DND-41 (cell line): ENCODE data around the gene IL17RD.
A peak's percentile ranks its signal among the peaks of the same experiment; 100 is the strongest.

Experiments
- ATAC-seq: fragments of 200-7000 bp; cut with Tn5 transposase; 3 replicates; pipeline ENCODE4 v1.9.1; 2021; ENCODE audit warnings: low read depth; ENCODE audit not compliant: insufficient read depth
- DNase-seq: peaks from one replicate; pipeline ENCODE4 v3.0.0-alpha.2; 2020
- H2AFZ ChIP-seq: 2 replicates; pipeline ENCODE4 v1.6.0; 2012; ENCODE audit warnings: low read depth, low read length
- H3K27ac ChIP-seq: 2 replicates; pipeline ENCODE4 v1.5.1; 2012; ENCODE audit warnings: low read length, inconsistent platforms
- H3K27me3 ChIP-seq: fragments of 200-600 bp; sonication (generic); 2 replicates; pipeline ENCODE4 v1.6.0; 2012; ENCODE audit warnings: low read length, mild to moderate bottlenecking, inconsistent platforms; ENCODE audit not compliant: insufficient read depth, poor library complexity
- H3K36me3 ChIP-seq: 2 replicates; pipeline ENCODE4 v1.5.1; 2012; ENCODE audit warnings: low read length, inconsistent platforms; ENCODE audit not compliant: insufficient read depth
- H3K4me1 ChIP-seq: 2 replicates; pipeline ENCODE4 v1.5.1; 2012; ENCODE audit warnings: mild to moderate bottlenecking, low read length; ENCODE audit not compliant: insufficient read depth
- H3K4me2 ChIP-seq: 2 replicates; pipeline ENCODE4 v1.6.0; 2012; ENCODE audit warnings: mild to moderate bottlenecking, moderate library complexity, low read length, inconsistent platforms; ENCODE audit not compliant: insufficient read depth
- H3K4me3 ChIP-seq, 2 experiments: fragments of 200-600 bp in 1 of 2; shearing (Covaris generic) in 1 of 2; 2 replicates each; pipeline ENCODE4 v1.5.1; 2012 to 2016; ENCODE audit warnings: inconsistent platforms in 2 of 2, low read length in 2 of 2, mild to moderate bottlenecking in 2 of 2, low read depth in 1 of 2, moderate library complexity in 1 of 2
- H3K79me2 ChIP-seq: 2 replicates; pipeline ENCODE4 v1.6.0; 2012; ENCODE audit warnings: low read length, inconsistent platforms; ENCODE audit not compliant: insufficient read depth
- H3K9ac ChIP-seq: 2 replicates; pipeline ENCODE4 v1.6.0; 2012; ENCODE audit warnings: low read depth, mild to moderate bottlenecking, inconsistent platforms, low read length, moderate library complexity
- H3K9me3 ChIP-seq: 2 replicates; pipeline ENCODE4 v1.5.1; 2012; ENCODE audit warnings: low read length, moderate library complexity, mild to moderate bottlenecking, inconsistent platforms; ENCODE audit not compliant: insufficient read depth, severe bottlenecking
- H4K20me1 ChIP-seq: 2 replicates; pipeline ENCODE4 v1.6.0; 2012; ENCODE audit warnings: low read length; ENCODE audit not compliant: insufficient read depth
- EZH2 ChIP-seq: IDR thresholded peaks from 3 replicates; pipeline ENCODE4 v1.6.1; 2012; ENCODE audit warnings: borderline replicate concordance, low read depth, mild to moderate bottlenecking, moderate library complexity, low read length, inconsistent platforms; ENCODE audit not compliant: severe bottlenecking
- TF ChIP-seq, protein P1 (sequence below): IDR thresholded peaks from 2 replicates; pipeline ENCODE4 v1.5.1; 2012; ENCODE audit warnings: borderline replicate concordance, low read length, moderate library complexity, mild to moderate bottlenecking; ENCODE audit not compliant: poor library complexity, severe bottlenecking; ENCODE audit errors: extremely low read depth

Gene IL17RD

DNA sequence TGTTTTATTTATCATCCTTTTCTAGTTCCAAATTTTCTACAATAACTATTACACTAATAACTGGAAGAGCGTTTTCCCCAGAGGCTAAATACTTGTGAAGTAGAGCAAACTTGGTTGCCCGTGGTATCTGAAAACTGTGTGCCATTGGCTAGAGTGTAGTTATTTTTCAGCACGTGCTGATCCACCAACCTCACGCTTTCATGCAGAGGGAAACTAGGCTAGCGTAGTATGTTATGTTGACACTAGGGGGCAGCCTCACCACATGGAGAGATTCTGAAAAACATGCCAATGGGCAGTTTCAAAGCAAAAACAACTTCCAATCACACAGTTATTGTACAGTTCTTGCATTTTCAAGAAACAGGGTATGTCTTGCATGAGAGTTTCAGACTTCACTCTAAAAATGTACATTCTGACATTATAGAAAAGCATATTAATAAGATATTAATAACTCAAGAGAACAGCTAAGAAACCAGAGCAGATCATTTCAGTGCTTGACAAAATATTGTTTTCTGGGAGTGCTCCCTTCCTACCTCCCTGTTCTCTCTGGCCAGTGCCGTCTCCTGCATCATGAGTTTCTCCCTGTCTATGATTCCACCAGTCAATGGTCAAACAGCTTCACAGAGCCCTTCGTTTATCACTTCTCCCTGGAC lies 65.0 kb downstream of the IL17RD start:
- ATAC-seq, result peak; percentile 95
- peaks cover 4% of the 10 kb centered on the region; the same call in 1 of the 2 replicates for H3K4me1 ChIP-seq

DNA sequence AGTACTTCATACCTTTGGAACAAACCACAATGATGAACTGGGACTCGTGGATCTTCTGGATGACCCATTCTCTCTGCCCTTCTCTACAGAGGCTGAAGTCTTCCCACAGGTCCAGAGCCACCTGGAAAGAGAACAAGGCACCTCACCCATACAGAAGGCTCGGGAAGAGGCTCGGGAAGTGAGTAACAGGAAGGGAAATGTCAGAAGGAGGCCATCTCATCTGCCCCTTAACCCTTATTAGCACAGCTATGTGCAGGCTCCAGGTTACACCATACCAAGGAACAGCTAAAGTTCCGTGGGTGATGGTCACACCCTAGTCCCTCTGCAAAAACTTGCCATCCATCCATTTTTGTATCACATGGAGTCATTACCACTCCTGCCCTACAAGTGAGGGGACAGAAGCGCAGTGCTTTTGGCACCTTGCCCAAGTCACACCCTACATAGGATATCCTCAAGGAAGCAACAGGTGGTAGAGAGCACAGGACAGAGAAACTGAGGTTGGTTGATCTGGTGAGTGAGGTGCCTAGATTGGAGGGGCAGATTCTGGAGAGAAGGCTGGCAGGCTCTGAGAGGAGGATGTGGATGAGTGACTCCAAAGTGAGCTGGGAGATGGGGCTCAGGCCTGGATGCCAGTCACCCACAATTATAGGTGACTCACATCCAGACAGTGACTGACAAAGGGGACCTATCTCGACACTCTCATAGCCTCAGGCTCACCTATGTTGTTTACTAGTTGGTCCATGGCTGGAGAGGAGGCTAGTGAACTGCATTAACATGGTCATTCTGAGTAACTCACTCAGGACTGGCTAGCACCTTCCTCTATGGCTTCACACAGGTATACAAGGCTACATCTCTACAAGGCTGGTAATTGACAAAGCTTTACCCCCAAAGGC lies 66.5 kb downstream of the IL17RD start:
- Histone ChIP-seq H3K36me3 (no peaks in the 10 kb centered on the region), H2AFZ (no peak overlapping the region), H4K20me1 (no peaks in the 10 kb centered on the region), H3K4me2 (no peak overlapping the region), H3K79me2 (no peaks in the 10 kb centered on the region), H3K27me3 (peaks cover 15% of the 10 kb centered on the region), H3K9ac (no peak overlapping the region), H3K27ac (no peak overlapping the region), H3K9me3 (no peaks in the 10 kb centered on the region), H3K4me3 (no peak overlapping the region), H3K4me1 (peaks cover 4% of the 10 kb centered on the region; the same call in 1 of the 2 replicates)
- DNase-seq, result no peak
- no peak for TF ChIP-seq EZH2
- TF ChIP-seq, protein P1, sequence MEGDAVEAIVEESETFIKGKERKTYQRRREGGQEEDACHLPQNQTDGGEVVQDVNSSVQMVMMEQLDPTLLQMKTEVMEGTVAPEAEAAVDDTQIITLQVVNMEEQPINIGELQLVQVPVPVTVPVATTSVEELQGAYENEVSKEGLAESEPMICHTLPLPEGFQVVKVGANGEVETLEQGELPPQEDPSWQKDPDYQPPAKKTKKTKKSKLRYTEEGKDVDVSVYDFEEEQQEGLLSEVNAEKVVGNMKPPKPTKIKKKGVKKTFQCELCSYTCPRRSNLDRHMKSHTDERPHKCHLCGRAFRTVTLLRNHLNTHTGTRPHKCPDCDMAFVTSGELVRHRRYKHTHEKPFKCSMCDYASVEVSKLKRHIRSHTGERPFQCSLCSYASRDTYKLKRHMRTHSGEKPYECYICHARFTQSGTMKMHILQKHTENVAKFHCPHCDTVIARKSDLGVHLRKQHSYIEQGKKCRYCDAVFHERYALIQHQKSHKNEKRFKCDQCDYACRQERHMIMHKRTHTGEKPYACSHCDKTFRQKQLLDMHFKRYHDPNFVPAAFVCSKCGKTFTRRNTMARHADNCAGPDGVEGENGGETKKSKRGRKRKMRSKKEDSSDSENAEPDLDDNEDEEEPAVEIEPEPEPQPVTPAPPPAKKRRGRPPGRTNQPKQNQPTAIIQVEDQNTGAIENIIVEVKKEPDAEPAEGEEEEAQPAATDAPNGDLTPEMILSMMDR, result no peak
- no peak for ATAC-seq

More for the DNA sequence above, 65.0 kb downstream of the IL17RD start:
- Histone ChIP-seq H3K4me3 (no peak overlapping the region), H3K9me3 (no peaks in the 10 kb centered on the region), H3K4me2 (peak overlapping the region; percentile 14; the same call in 1 of the 2 replicates), H4K20me1 (no peaks in the 10 kb centered on the region), H3K9ac (no peak overlapping the region), H3K79me2 (no peaks in the 10 kb centered on the region), H2AFZ (peak overlapping the region; percentile 47; the same call in 1 of the 2 replicates), H3K27me3 (peaks cover 8% of the 10 kb centered on the region), H3K27ac (no peak overlapping the region), H3K36me3 (no peaks in the 10 kb centered on the region)
- peak; percentile 71 for DNase-seq
- TF ChIP-seq, protein P1, result peak; percentile 96
- TF ChIP-seq EZH2, result no peak

DNA sequence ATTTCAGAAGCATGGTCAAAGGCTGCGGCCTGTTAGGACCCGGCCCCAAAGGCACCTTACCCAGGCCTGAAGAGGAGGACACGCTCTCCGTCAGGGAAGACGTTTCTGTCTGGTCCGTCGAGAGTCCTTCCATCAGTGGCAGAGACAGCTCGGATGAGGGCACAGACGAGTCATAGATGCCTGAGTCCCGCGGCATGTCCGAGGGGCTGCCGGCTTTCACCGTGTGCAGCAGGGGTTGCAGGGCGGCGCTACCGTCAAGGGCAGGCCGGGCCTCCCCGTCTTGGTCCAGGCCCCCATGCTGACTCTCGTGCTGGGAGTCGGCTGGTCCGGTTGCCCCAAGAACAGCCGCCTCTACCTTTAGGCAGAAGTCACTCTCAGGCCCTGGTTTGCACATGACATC lies 67.6 kb downstream of the IL17RD start:
- H3K4me3 ChIP-seq, result no peak overlapping the region
- H3K27me3 ChIP-seq, result peaks cover 9% of the 10 kb centered on the region
- no peak overlapping the region for H3K4me2 ChIP-seq
- H3K27ac ChIP-seq, result no peak overlapping the region
- ATAC-seq, result no peak
- no peaks in the 10 kb centered on the region for H3K79me2 ChIP-seq
- no peak for DNase-seq
- no peaks in the 10 kb centered on the region for H4K20me1 ChIP-seq
- H3K36me3 ChIP-seq, result no peaks in the 10 kb centered on the region
- peaks cover 4% of the 10 kb centered on the region; the same call in 1 of the 2 replicates for H3K4me1 ChIP-seq
- H3K9me3 ChIP-seq, result no peaks in the 10 kb centered on the region
- no peak overlapping the region for H3K9ac ChIP-seq
- no peak for TF ChIP-seq EZH2
- TF ChIP-seq, protein P1, result no peak
- no peak overlapping the region for H2AFZ ChIP-seq
